Measurements from ENCODE around the gene RAP1GAP. TPM values are rescaled to one million over a fixed set of nuclear protein-coding genes. Genes with fewer than 3 reads are reported as not detected.

Gene RAP1GAP
- total RNA-seq, 2 donors from 2014 or later: 29.6 to 36.3 TPM

GRCh38 chr1:21563971-21564370 is 105.2 kb downstream of the RAP1GAP start:
- H3K27ac ChIP-seq: no peak overlapping the region

GRCh38 chr1:21562896-21563295 is 106.3 kb downstream of the RAP1GAP start:
- Histone ChIP-seq H3K4me1 (no peaks in the 10 kb centered on the region), H3K9me3 (no peaks in the 10 kb centered on the region), H3K4me3 (no peak overlapping the region), H3K27me3 (no peaks in the 10 kb centered on the region), H3K9ac (ENCODE audit: low read depth in 2 of 2, low read length in 2 of 2) (no peak overlapping the region), H3K27ac (no peak overlapping the region), H3K36me3 (no peaks in the 10 kb centered on the region)
- no peak for TF ChIP-seq CTCF (IDR thresholded peaks at IDR 0.05)
- DNase-seq: no peak
- intact Hi-C loops (cut with DNase I): no loop called here

More at GRCh38 chr1:21563971-21564370, 105.2 kb downstream of the RAP1GAP start:
- H3K4me1 ChIP-seq: no peaks in the 10 kb centered on the region
- no peak overlapping the region for H3K9ac ChIP-seq (ENCODE audit: low read depth in 2 of 2, low read length in 2 of 2)
- no peak for DNase-seq
- no peaks in the 10 kb centered on the region for H3K27me3 ChIP-seq
- no peaks in the 10 kb centered on the region for H3K9me3 ChIP-seq
- no peaks in the 10 kb centered on the region for H3K36me3 ChIP-seq
- H3K4me3 ChIP-seq: no peak overlapping the region
- no peak for TF ChIP-seq CTCF (IDR thresholded peaks at IDR 0.05)
- intact Hi-C loops (cut with DNase I): no loop called here

- no peak for DNase-seq
- TF ChIP-seq CTCF (IDR thresholded peaks at IDR 0.05): no peak
- intact Hi-C loops (cut with DNase I): no loop called here
- H3K4me3 ChIP-seq: no peak overlapping the region
- no peak overlapping the region for H3K9ac ChIP-seq (ENCODE audit: low read depth in 2 of 2, low read length in 2 of 2)
- H3K27ac ChIP-seq: no peak overlapping the region
- H3K9me3 ChIP-seq: no peaks in the 10 kb centered on the region
- no peaks in the 10 kb centered on the region for H3K36me3 ChIP-seq
- H3K27me3 ChIP-seq: no peaks in the 10 kb centered on the region
- H3K4me1 ChIP-seq: no peaks in the 10 kb centered on the region
These were observed 108.1 kb downstream of the RAP1GAP start for GRCh38 chr1:21560916-21561638.

- H3K27me3 ChIP-seq: no peaks in the 10 kb centered on the region
- H3K27ac ChIP-seq: no peak overlapping the region
- H3K4me1 ChIP-seq: no peaks in the 10 kb centered on the region
- no peak for DNase-seq
- no peaks in the 10 kb centered on the region for H3K36me3 ChIP-seq
- H3K4me3 ChIP-seq: no peak overlapping the region
- no peak for TF ChIP-seq CTCF (IDR thresholded peaks at IDR 0.05)
- no peaks in the 10 kb centered on the region for H3K9me3 ChIP-seq
- intact Hi-C loops (cut with DNase I): no loop called here
- H3K9ac ChIP-seq (ENCODE audit: low read depth in 2 of 2, low read length in 2 of 2): no peak overlapping the region
These were observed 109.2 kb downstream of the RAP1GAP start for GRCh38 chr1:21559788-21560567.

GRCh38 chr1:21553116-21553926 is 115.8 kb downstream of the RAP1GAP start:
- Histone ChIP-seq H3K27ac (no peak overlapping the region), H3K4me1 (no peaks in the 10 kb centered on the region), H3K9ac (ENCODE audit: low read depth in 2 of 2, low read length in 2 of 2) (no peak overlapping the region), H3K4me3 (no peak overlapping the region), H3K9me3 (no peaks in the 10 kb centered on the region), H3K36me3 (no peaks in the 10 kb centered on the region), H3K27me3 (no peaks in the 10 kb centered on the region)
- intact Hi-C loops (cut with DNase I): no loop called here
- no peak for TF ChIP-seq CTCF (IDR thresholded peaks at IDR 0.05)
- DNase-seq: no peak

Measured in colonic mucosa (tissue), 4 donors.